Fibroblast of pulmonary artery (primary cell): Measurements from ENCODE around the gene PI4K2B.

Experiments used
- DNase-seq: peaks from one replicate; pipeline ENCODE4 v3.0.0-alpha.2; 2010; ENCODE audit warnings: low read depth
- H3K4me3 ChIP-seq: replicated peaks from 2 replicates; pipeline ENCODE4 v1.5.1; 2011; ENCODE audit warnings: low read depth, mild to moderate bottlenecking, control low read depth, low read length, moderate library complexity
- TF ChIP-seq, protein P1 (sequence below): IDR thresholded peaks from 2 replicates; pipeline ENCODE4 v1.5.1; 2011; ENCODE audit warnings: mild to moderate bottlenecking, control low read depth, low read length, inconsistent platforms; ENCODE audit errors: missing control alignments

PI4K2B gene

DNA sequence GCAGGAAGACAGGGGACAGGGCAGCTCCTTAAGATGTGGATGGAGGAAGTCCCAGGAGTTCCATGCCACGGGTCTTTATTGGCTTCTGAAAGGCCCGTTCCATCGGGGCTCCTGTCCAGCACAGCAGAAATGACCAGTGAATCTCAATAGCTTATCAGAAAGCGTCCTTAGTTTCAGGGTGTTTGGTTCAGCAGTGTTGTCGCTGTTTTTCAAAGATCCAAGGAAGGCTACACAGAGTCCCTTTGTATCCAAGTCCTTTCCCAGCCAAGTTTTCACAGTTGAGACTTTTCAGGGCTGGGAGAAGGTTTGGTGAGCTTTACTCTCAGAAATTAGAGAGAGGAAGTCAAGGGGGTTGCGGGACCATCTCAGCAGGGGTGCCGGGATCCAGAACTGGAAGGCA, 73.8 kb downstream of the PI4K2B start:
- TF ChIP-seq, protein P1, sequence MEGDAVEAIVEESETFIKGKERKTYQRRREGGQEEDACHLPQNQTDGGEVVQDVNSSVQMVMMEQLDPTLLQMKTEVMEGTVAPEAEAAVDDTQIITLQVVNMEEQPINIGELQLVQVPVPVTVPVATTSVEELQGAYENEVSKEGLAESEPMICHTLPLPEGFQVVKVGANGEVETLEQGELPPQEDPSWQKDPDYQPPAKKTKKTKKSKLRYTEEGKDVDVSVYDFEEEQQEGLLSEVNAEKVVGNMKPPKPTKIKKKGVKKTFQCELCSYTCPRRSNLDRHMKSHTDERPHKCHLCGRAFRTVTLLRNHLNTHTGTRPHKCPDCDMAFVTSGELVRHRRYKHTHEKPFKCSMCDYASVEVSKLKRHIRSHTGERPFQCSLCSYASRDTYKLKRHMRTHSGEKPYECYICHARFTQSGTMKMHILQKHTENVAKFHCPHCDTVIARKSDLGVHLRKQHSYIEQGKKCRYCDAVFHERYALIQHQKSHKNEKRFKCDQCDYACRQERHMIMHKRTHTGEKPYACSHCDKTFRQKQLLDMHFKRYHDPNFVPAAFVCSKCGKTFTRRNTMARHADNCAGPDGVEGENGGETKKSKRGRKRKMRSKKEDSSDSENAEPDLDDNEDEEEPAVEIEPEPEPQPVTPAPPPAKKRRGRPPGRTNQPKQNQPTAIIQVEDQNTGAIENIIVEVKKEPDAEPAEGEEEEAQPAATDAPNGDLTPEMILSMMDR: no peak
- DNase-seq: no peak
- no peak overlapping the region for H3K4me3 ChIP-seq

DNA sequence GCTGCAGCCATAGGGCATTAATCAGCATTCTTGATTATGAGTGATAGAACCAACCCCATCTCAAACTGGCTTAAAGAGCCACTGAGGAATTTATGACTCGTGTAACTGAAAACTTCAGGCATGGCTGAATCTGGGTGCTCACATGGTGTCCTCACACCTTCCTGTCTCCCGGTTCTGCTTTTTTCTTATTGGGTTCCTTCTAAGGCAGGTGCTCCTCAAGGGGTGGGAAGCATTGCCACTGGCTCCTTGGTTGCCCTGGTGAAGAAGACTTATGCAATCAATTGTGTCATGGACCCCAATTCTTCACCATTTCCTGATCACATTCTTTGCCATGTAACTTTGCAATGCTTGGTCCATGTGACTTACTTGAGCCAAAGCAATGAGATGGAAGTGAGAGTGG, 74.5 kb downstream of the PI4K2B start:
- H3K4me3 ChIP-seq: no peak overlapping the region
- TF ChIP-seq, protein P1: no peak
- DNase-seq: no peak

DNA sequence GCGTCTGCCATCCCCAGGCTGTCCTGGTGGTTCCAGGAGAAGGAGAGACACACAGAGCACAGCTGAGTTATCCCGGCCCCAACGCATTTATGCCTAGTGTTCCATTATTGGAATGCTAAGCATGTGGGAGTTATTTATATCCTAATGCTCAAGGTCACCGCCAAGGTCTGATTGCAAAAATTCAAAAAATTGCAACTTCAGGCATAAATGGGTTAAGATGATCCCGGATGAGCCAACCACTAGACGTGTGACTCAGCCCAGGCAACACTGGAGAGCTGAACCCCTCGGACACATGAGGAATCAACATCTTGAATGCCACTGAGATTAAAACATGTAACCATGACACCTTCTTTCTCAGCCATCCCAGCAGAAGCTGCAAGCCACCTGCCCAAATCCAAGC, 74.9 kb downstream of the PI4K2B start:
- no peak overlapping the region for H3K4me3 ChIP-seq
- no peak for DNase-seq
- TF ChIP-seq, protein P1: no peak

DNA sequence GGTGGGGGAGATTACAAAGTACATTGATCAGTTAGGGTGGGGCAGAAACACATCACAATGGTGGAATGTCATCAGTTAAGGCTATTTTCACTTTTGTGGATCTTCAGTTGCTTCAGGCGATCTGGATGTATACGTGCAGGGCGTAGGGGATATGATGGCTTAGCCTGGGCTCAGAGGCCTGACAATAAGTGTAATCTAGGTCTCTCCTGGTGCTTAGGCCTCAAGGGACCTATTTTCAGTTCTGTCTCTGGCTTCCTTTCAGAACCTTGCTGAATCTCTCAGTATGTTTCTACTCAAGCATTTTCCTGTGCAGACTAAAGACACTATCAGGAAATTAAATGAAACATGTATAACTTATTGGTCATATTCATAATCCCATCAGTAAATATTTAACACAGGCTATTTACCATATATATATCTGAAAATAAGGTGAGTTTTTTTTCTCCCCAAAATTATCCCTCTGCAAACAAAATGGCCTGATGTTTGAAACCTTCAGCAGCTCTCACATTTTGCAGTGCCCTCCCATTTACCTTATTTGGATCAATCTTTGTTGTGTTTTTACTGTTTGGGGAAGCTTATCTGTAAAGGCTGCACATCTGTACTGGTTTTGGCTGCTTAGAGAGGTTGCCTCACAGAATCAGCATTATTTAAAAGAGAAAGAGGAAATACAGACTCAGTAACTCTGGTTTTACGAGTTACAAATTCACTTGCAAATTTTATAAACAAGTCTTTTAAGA, 76.4 kb downstream of the PI4K2B start:
- H3K4me3 ChIP-seq: no peak overlapping the region
- TF ChIP-seq, protein P1: no peak
- DNase-seq: no peak

DNA sequence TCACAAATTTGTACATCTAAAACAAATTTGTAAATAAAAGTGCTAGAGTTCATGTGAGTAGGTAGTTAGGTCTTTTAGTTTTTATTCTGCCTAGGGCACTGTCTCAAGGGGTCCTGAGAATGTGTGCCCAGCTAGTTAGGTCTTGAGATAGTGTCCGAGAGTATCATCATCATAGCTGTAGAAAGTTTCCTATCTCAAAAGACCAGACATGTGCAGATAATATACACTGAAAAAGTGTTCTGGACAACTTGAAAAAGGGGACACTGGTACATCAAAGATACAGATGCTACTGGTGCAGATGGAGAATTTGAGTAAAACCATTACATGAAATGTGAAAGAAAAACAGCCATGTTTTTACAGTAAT, 77.0 kb downstream of the PI4K2B start:
- H3K4me3 ChIP-seq: no peak overlapping the region
- TF ChIP-seq, protein P1: no peak
- DNase-seq: no peak

DNA sequence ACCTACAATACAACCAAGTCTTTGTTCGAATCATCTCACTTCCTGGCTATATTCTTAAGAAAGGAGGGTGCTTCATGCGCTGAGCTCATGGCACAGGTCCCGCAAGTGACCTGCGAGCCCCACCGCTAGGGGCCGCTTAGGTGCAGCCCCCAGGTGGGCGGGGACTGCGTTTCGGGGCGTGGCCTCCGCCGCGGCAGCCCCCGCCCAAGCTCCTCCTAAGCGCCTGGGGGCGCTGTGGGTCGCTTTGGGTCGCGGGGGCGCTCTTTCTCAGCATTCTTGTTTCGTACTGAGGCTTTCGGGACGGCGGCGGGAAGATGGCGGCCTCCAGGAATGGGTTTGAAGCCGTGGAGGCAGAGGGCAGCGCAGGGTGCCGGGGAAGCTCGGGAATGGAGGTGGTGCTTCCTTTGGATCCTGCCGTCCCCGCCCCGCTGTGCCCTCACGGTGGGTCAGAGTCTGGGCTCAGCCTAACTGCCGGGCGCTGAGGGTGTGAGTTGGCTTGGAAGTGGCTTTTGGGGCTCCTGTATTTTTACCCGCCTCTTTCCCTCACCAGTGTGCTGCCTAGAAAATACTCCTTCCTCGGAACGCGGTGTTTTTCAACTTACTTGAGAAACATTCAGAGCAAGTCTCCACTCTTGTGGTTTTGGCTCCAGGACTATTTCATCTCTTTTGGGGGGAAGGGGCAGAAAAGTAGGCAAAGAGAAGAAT, 78.8 kb downstream of the PI4K2B start, which contains the start of gene ZCCHC4:
ZCCHC4 (plus strand) TSS at position 279 of the 705 bp plus-strand sequence; CDS start at position 315, 36 bp downstream.
- peak within 1 kb of the TSS; percentile 95 for H3K4me3 ChIP-seq
- DNase-seq: peak; percentile 94
- TF ChIP-seq, protein P1: peak; percentile 91
